Chondrocyte (in vitro differentiated cells): ENCODE results near the gene SIGLEC9. TPM values are rescaled to one million over a fixed set of nuclear protein-coding genes. Genes with fewer than 3 reads are reported as not detected.

Experiments
- DNase-seq: peaks from one replicate; pipeline ENCODE4 v3.0.0; 2021; ENCODE audit warnings: mixed read lengths, low spot score
- H3K27ac Mint-ChIP-seq: one replicate; pipeline ENCODE4 v1.8.0; 2021; ENCODE audit warnings: mild to moderate bottlenecking, moderate library complexity, mixed read lengths; ENCODE audit not compliant: unreplicated experiment
- H3K27me3 Mint-ChIP-seq: 2 replicates; pipeline ENCODE4 v1.8.0; 2021; ENCODE audit warnings: low read depth, mixed read lengths
- H3K36me3 Mint-ChIP-seq: 2 replicates; pipeline ENCODE4 v1.8.0; 2021; ENCODE audit warnings: low read depth, mixed read lengths
- H3K4me1 Mint-ChIP-seq: 2 replicates; pipeline ENCODE4 v1.8.0; 2021; ENCODE audit warnings: low read depth, mild to moderate bottlenecking, mixed read lengths
- H3K4me3 Mint-ChIP-seq: one replicate; pipeline ENCODE4 v1.8.0; 2021; ENCODE audit warnings: mild to moderate bottlenecking, moderate library complexity, mixed read lengths; ENCODE audit not compliant: unreplicated experiment
- H3K9me3 Mint-ChIP-seq: 2 replicates; pipeline ENCODE4 v1.8.0; 2021; ENCODE audit warnings: low read depth, mixed read lengths
- CTCF ChIP-seq: fragments of 200-600 bp; sonication (generic); IDR thresholded peaks from 2 replicates; pipeline ENCODE4 v1.5.0; 2021; ENCODE audit warnings: antibody characterized with exemption, mild to moderate bottlenecking, moderate library complexity
- total RNA-seq: library from RNA; stranded (reverse); gene quantifications from 3 replicates; pipeline ENCODE4 v1.2.1, GENCODE V29; 2021

SIGLEC9 gene
- total RNA-seq, 1 donor from 2014 or later = not detected

- TF ChIP-seq CTCF = no peak
- H3K36me3 Mint-ChIP-seq = no peaks in the 10 kb centered on the region
- DNase-seq = peak; percentile 90
- no peak overlapping the region for H3K4me3 Mint-ChIP-seq
- H3K27ac Mint-ChIP-seq = no peak overlapping the region
- H3K4me1 Mint-ChIP-seq = no peaks in the 10 kb centered on the region
- no peaks in the 10 kb centered on the region for H3K27me3 Mint-ChIP-seq
- H3K9me3 Mint-ChIP-seq = no peaks in the 10 kb centered on the region
Measured at GRCh38 chr19:51127032-51127431, 2.3 kb downstream of the SIGLEC9 start.

- Mint-ChIP-seq H3K27me3 (no peaks in the 10 kb centered on the region), H3K9me3 (no peaks in the 10 kb centered on the region), H3K4me1 (no peaks in the 10 kb centered on the region)
Measured at GRCh38 chr19:51127755-51128154, 3.0 kb downstream of the SIGLEC9 start.

GRCh38 chr19:51128227-51128626, 3.5 kb downstream of the SIGLEC9 start:
- no peak overlapping the region for H3K27ac Mint-ChIP-seq
- H3K4me3 Mint-ChIP-seq = no peak overlapping the region
- TF ChIP-seq CTCF = no peak
- DNase-seq = peak; percentile 63
- H3K9me3 Mint-ChIP-seq = no peaks in the 10 kb centered on the region
- H3K27me3 Mint-ChIP-seq = no peaks in the 10 kb centered on the region
- H3K4me1 Mint-ChIP-seq = no peaks in the 10 kb centered on the region
- H3K36me3 Mint-ChIP-seq = no peaks in the 10 kb centered on the region

More at GRCh38 chr19:51127755-51128154, 3.0 kb downstream of the SIGLEC9 start:
- Mint-ChIP-seq H3K36me3 (no peaks in the 10 kb centered on the region), H3K4me3 (no peak overlapping the region), H3K27ac (no peak overlapping the region)
- no peak for DNase-seq
- TF ChIP-seq CTCF = no peak

- H3K9me3 Mint-ChIP-seq = peaks cover 3% of the 10 kb centered on the region
- peak; percentile 56 for DNase-seq
- no peak overlapping the region for H3K4me3 Mint-ChIP-seq
- H3K4me1 Mint-ChIP-seq = no peaks in the 10 kb centered on the region
- no peak overlapping the region for H3K27ac Mint-ChIP-seq
- no peak for TF ChIP-seq CTCF
- no peaks in the 10 kb centered on the region for H3K36me3 Mint-ChIP-seq
- H3K27me3 Mint-ChIP-seq = no peaks in the 10 kb centered on the region
Measured at GRCh38 chr19:51129716-51130115, 5.0 kb downstream of the SIGLEC9 start.

- Mint-ChIP-seq H3K27ac (no peak overlapping the region), H3K36me3 (no peaks in the 10 kb centered on the region), H3K9me3 (peaks cover 17% of the 10 kb centered on the region), H3K4me3 (no peak overlapping the region), H3K4me1 (no peaks in the 10 kb centered on the region), H3K27me3 (no peaks in the 10 kb centered on the region)
- DNase-seq = no peak
- no peak for TF ChIP-seq CTCF
Measured at GRCh38 chr19:51131780-51132680, 7.3 kb downstream of the SIGLEC9 start.
